CD8-positive, alpha-beta memory T cell (primary cell): ENCODE results near the gene CLCN4. TPM values are rescaled to one million over a fixed set of nuclear protein-coding genes. Genes with fewer than 3 reads are reported as not detected.

ENCODE experiments used
- CTCF ChIA-PET: fragments of 350-600 bp; sonication (Branson Sonifier 250); formaldehyde crosslinking; loops from one replicate; lab custom pipeline; 2021; ENCODE audit warnings: antibody characterized with exemption; lab: Charles Lee
- POLR2A ChIA-PET: fragments of 350-600 bp; sonication (Branson Sonifier 250); formaldehyde crosslinking; loops from one replicate; lab custom pipeline; 2021; ENCODE audit warnings: antibody characterized with exemption; lab: Charles Lee
- DNase-seq, 5 donors: peaks; one replicate each; pipeline versions ENCODE4 v3.0.0 to v3.0.0-alpha.2; 2020 to 2022; ENCODE audit warnings: mixed read lengths in 1 of 5
- H3K27ac ChIP-seq: one replicate; pipeline ENCODE4 v1.7.0; 2013; ENCODE audit warnings: low read depth, mild to moderate bottlenecking, low read length, moderate library complexity
- H3K27me3 ChIP-seq: 2 replicates; pipeline ENCODE4 v1.7.0; 2013; ENCODE audit warnings: low read length, mild to moderate bottlenecking; ENCODE audit not compliant: insufficient read depth, poor library complexity, severe bottlenecking
- H3K36me3 ChIP-seq: 2 replicates; pipeline ENCODE4 v1.7.0; 2013; ENCODE audit warnings: mild to moderate bottlenecking, low read length, moderate library complexity; ENCODE audit not compliant: insufficient read depth
- H3K4me1 ChIP-seq: 2 replicates; pipeline ENCODE4 v1.7.0; 2013; ENCODE audit warnings: mild to moderate bottlenecking, low read length, moderate library complexity; ENCODE audit not compliant: insufficient read depth
- H3K4me3 ChIP-seq: 2 replicates; pipeline ENCODE4 v1.7.0; 2013; ENCODE audit warnings: mild to moderate bottlenecking, low read length
- H3K9me3 ChIP-seq: 2 replicates; pipeline ENCODE4 v1.7.0; 2013; ENCODE audit warnings: mild to moderate bottlenecking, low read length
- H3K27ac Mint-ChIP-seq, 8 donors: one replicate each; pipeline ENCODE4 v1.8.0; 2020 to 2021; ENCODE audit warnings: mixed read lengths in 8 of 8, mild to moderate bottlenecking in 6 of 8, inconsistent platforms in 3 of 8, moderate library complexity in 3 of 8
- H3K27me3 Mint-ChIP-seq, 2 donors: one replicate each; pipeline ENCODE4 v1.8.0; 2020 to 2021; ENCODE audit warnings: mixed read lengths in 2 of 2, mild to moderate bottlenecking in 1 of 2, moderate library complexity in 1 of 2
- H3K36me3 Mint-ChIP-seq, 3 donors: one replicate each; pipeline ENCODE4 v1.8.0; 2020 to 2021; ENCODE audit warnings: mixed read lengths in 3 of 3, inconsistent platforms in 1 of 3, mild to moderate bottlenecking in 1 of 3
- H3K4me1 Mint-ChIP-seq, 3 donors: one replicate each; pipeline ENCODE4 v1.8.0; 2020 to 2021; ENCODE audit warnings: mixed read lengths in 3 of 3, inconsistent platforms in 1 of 3, mild to moderate bottlenecking in 1 of 3
- H3K4me3 Mint-ChIP-seq, 7 donors: one replicate each; pipeline ENCODE4 v1.8.0; 2020 to 2021; ENCODE audit warnings: mixed read lengths in 7 of 7, mild to moderate bottlenecking in 6 of 7, moderate library complexity in 4 of 7, inconsistent platforms in 2 of 7
- H3K9me3 Mint-ChIP-seq, 5 donors: one replicate each; pipeline ENCODE4 v1.8.0; 2020 to 2022; ENCODE audit warnings: mixed read lengths in 5 of 5, mild to moderate bottlenecking in 3 of 5, moderate library complexity in 2 of 5, inconsistent platforms in 1 of 5
- polyA plus RNA-seq: library from polyadenylated mRNA; unstranded; fragments of 300-500 nt; fragmentation: Illumina TruSeq; gene quantifications from one replicate; pipeline ENCODE4 v1.2.3, GENCODE V29; 2021
- total RNA-seq, 2 experiments: library from RNA; stranded (reverse); gene quantifications; one replicate each; pipeline ENCODE4 v1.2.3, GENCODE V29; 2021

The CLCN4 gene
- total and polyA plus RNA-seq, 3 experiments from 2014 or later = 0.04 to 0.20 TPM; not detected in 1

GRCh38 chrX:10206317-10206716 lies 49.5 kb downstream of the CLCN4 start:
- CTCF ChIA-PET = no interaction called here
- Histone ChIP-seq H3K4me3 (no peak overlapping the region), H3K27me3 (no peaks in the 10 kb centered on the region), H3K27ac (no peak overlapping the region), H3K9me3 (no peaks in the 10 kb centered on the region), H3K36me3 (no peaks in the 10 kb centered on the region), H3K4me1 (no peaks in the 10 kb centered on the region)
- no peak for DNase-seq
- no peak overlapping the region for H3K27ac Mint-ChIP-seq
- peaks cover 0 to 2% (median 0%) of the 10 kb centered on the region in 5 donors for H3K9me3 Mint-ChIP-seq
- H3K4me1 Mint-ChIP-seq = no peaks in the 10 kb centered on the region
- peaks cover 0 to 4% of the 10 kb centered on the region in 2 donors for H3K27me3 Mint-ChIP-seq
- H3K4me3 Mint-ChIP-seq = no peak overlapping the region
- H3K36me3 Mint-ChIP-seq = no peaks in the 10 kb centered on the region
- POLR2A ChIA-PET = no interaction called here

GRCh38 chrX:10208281-10208856 lies 51.6 kb downstream of the CLCN4 start:
- no peak overlapping the region for H3K4me3 ChIP-seq
- H3K4me1 ChIP-seq = no peaks in the 10 kb centered on the region
- ChIA-PET CTCF (no interaction called here), POLR2A (no interaction called here)
- H3K27me3 ChIP-seq = no peaks in the 10 kb centered on the region
- Mint-ChIP-seq H3K4me3 (no peak overlapping the region), H3K27ac (no peak overlapping the region), H3K36me3 (no peaks in the 10 kb centered on the region), H3K27me3 (peaks cover 0 to 4% of the 10 kb centered on the region in 2 donors), H3K4me1 (no peaks in the 10 kb centered on the region), H3K9me3 (peaks cover 0 to 2% (median 0%) of the 10 kb centered on the region in 5 donors)
- H3K36me3 ChIP-seq = no peaks in the 10 kb centered on the region
- no peaks in the 10 kb centered on the region for H3K9me3 ChIP-seq
- H3K27ac ChIP-seq = no peak overlapping the region
- DNase-seq = no peak

- POLR2A ChIA-PET = interaction anchor here (0.6 kb wide), 1 partner anchor 1087 kb away, joined by 5 read pairs; no protein-coding TSS in a partner anchor
- Histone ChIP-seq H3K27me3 (no peaks in the 10 kb centered on the region), H3K9me3 (no peaks in the 10 kb centered on the region), H3K36me3 (no peaks in the 10 kb centered on the region), H3K4me1 (no peaks in the 10 kb centered on the region), H3K27ac (no peak overlapping the region), H3K4me3 (no peak overlapping the region)
- H3K4me1 Mint-ChIP-seq = no peaks in the 10 kb centered on the region
- H3K27me3 Mint-ChIP-seq = peaks cover 0 to 4% of the 10 kb centered on the region in 2 donors
- H3K4me3 Mint-ChIP-seq = no peak overlapping the region
- H3K36me3 Mint-ChIP-seq = no peaks in the 10 kb centered on the region
- peaks cover 0 to 2% (median 0%) of the 10 kb centered on the region in 5 donors for H3K9me3 Mint-ChIP-seq
- no peak for DNase-seq
- CTCF ChIA-PET = no interaction called here
- H3K27ac Mint-ChIP-seq = no peak overlapping the region
Observed at GRCh38 chrX:10208953-10209352, 52.2 kb downstream of the CLCN4 start.

GRCh38 chrX:10212395-10212794 lies 55.6 kb downstream of the CLCN4 start:
- H3K4me3 ChIP-seq = no peak overlapping the region
- Mint-ChIP-seq H3K4me3 (no peak overlapping the region), H3K27ac (no peak overlapping the region), H3K9me3 (no peaks in the 10 kb centered on the region), H3K36me3 (no peaks in the 10 kb centered on the region), H3K27me3 (peaks cover 0 to 3% of the 10 kb centered on the region in 2 donors), H3K4me1 (no peaks in the 10 kb centered on the region)
- H3K27ac ChIP-seq = no peak overlapping the region
- ChIA-PET CTCF (no interaction called here), POLR2A (no interaction called here)
- H3K9me3 ChIP-seq = no peaks in the 10 kb centered on the region
- H3K36me3 ChIP-seq = no peaks in the 10 kb centered on the region
- no peaks in the 10 kb centered on the region for H3K4me1 ChIP-seq
- no peaks in the 10 kb centered on the region for H3K27me3 ChIP-seq
- no peak for DNase-seq

GRCh38 chrX:10213716-10214115 lies 56.9 kb downstream of the CLCN4 start:
- H3K9me3 Mint-ChIP-seq = no peaks in the 10 kb centered on the region
- H3K4me3 ChIP-seq = no peak overlapping the region
- H3K27ac Mint-ChIP-seq = no peak overlapping the region
- peaks cover 0 to 5% of the 10 kb centered on the region in 2 donors for H3K27me3 Mint-ChIP-seq
- H3K36me3 Mint-ChIP-seq = no peaks in the 10 kb centered on the region
- no peaks in the 10 kb centered on the region for H3K4me1 ChIP-seq
- no peaks in the 10 kb centered on the region for H3K36me3 ChIP-seq
- ChIA-PET CTCF (no interaction called here), POLR2A (no interaction called here)
- no peaks in the 10 kb centered on the region for H3K9me3 ChIP-seq
- DNase-seq = no peak
- no peaks in the 10 kb centered on the region for H3K4me1 Mint-ChIP-seq
- no peaks in the 10 kb centered on the region for H3K27me3 ChIP-seq
- H3K4me3 Mint-ChIP-seq = no peak overlapping the region
- no peak overlapping the region for H3K27ac ChIP-seq

- H3K36me3 ChIP-seq = no peaks in the 10 kb centered on the region
- Mint-ChIP-seq H3K4me3 (no peak overlapping the region), H3K9me3 (no peaks in the 10 kb centered on the region), H3K36me3 (no peaks in the 10 kb centered on the region), H3K27me3 (peaks cover 0 to 6% of the 10 kb centered on the region in 2 donors), H3K27ac (no peak overlapping the region), H3K4me1 (no peaks in the 10 kb centered on the region)
- no peaks in the 10 kb centered on the region for H3K9me3 ChIP-seq
- H3K4me3 ChIP-seq = no peak overlapping the region
- ChIA-PET CTCF (no interaction called here), POLR2A (no interaction called here)
- no peaks in the 10 kb centered on the region for H3K27me3 ChIP-seq
- DNase-seq = no peak
- H3K4me1 ChIP-seq = no peaks in the 10 kb centered on the region
- H3K27ac ChIP-seq = no peak overlapping the region
Observed at GRCh38 chrX:10216208-10216607, 59.4 kb downstream of the CLCN4 start.

GRCh38 chrX:10217198-10217597 lies 60.4 kb downstream of the CLCN4 start:
- no peak for DNase-seq
- Mint-ChIP-seq H3K27ac (no peak overlapping the region), H3K4me3 (no peak overlapping the region), H3K27me3 (peaks cover 0 to 10% of the 10 kb centered on the region in 2 donors), H3K36me3 (peaks cover 0 to 5% (median 0%) of the 10 kb centered on the region in 3 donors), H3K9me3 (no peaks in the 10 kb centered on the region), H3K4me1 (no peaks in the 10 kb centered on the region)
- ChIA-PET POLR2A (no interaction called here), CTCF (no interaction called here)
- H3K27me3 ChIP-seq = no peaks in the 10 kb centered on the region
- H3K27ac ChIP-seq = no peak overlapping the region
- no peaks in the 10 kb centered on the region for H3K36me3 ChIP-seq
- H3K9me3 ChIP-seq = no peaks in the 10 kb centered on the region
- no peaks in the 10 kb centered on the region for H3K4me1 ChIP-seq
- H3K4me3 ChIP-seq = no peak overlapping the region

- CTCF ChIA-PET = no interaction called here
- H3K27me3 ChIP-seq = no peaks in the 10 kb centered on the region
- no peak overlapping the region for H3K4me3 Mint-ChIP-seq
- H3K27ac Mint-ChIP-seq = no peak overlapping the region
- H3K9me3 ChIP-seq = no peaks in the 10 kb centered on the region
- DNase-seq = no peak
- H3K4me1 ChIP-seq = no peaks in the 10 kb centered on the region
- H3K27ac ChIP-seq = no peak overlapping the region
- POLR2A ChIA-PET = no interaction called here
- H3K36me3 Mint-ChIP-seq = peaks cover 0 to 5% (median 0%) of the 10 kb centered on the region in 3 donors
- no peaks in the 10 kb centered on the region for H3K4me1 Mint-ChIP-seq
- no peaks in the 10 kb centered on the region for H3K9me3 Mint-ChIP-seq
- no peak overlapping the region for H3K4me3 ChIP-seq
- peaks cover 0 to 11% of the 10 kb centered on the region in 2 donors for H3K27me3 Mint-ChIP-seq
- H3K36me3 ChIP-seq = no peaks in the 10 kb centered on the region
Observed at GRCh38 chrX:10221651-10222050, 64.9 kb downstream of the CLCN4 start.
